ENCODE results near the gene NRSN1.

The NRSN1 gene

DNA sequence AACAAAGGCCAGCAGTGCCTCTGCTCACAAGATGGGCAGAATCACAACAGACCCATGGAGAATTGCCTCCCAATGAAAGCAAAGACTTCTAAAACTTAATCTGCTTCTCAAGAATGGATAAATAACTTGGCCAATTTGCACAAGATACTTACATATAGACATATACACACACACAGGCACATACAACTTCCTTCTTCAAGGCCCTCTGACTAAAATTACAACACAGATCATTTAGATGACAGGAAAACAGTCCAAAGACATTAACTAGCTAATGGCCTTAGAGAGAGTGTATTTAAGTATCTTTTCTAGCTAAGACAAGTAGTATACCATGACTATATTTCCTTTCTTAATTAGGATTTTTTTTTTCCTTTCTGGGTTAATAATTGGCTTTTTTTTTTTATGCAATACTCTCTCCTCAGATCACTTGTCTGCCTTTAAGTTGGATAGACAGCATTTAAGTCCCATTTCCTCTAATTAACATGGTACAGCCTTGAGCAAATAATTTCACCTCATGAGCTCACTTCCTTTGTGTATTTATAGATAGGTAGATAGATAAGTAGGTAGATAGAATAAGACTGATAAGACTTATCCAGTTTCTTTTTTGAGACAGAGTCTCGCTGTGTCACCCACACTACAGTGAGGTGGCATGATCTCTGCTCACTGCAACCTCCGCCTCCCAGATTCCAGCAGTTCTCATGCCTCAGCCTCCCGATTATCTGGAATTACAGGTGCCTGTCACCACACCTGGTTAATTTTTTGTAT is 70.0 kb downstream of the NRSN1 start:
- DNase-seq (ENCODE audit: insufficient read length, low spot score): no peak
- FAIRE-seq: no peak
- TF ChIP-seq, protein P1, sequence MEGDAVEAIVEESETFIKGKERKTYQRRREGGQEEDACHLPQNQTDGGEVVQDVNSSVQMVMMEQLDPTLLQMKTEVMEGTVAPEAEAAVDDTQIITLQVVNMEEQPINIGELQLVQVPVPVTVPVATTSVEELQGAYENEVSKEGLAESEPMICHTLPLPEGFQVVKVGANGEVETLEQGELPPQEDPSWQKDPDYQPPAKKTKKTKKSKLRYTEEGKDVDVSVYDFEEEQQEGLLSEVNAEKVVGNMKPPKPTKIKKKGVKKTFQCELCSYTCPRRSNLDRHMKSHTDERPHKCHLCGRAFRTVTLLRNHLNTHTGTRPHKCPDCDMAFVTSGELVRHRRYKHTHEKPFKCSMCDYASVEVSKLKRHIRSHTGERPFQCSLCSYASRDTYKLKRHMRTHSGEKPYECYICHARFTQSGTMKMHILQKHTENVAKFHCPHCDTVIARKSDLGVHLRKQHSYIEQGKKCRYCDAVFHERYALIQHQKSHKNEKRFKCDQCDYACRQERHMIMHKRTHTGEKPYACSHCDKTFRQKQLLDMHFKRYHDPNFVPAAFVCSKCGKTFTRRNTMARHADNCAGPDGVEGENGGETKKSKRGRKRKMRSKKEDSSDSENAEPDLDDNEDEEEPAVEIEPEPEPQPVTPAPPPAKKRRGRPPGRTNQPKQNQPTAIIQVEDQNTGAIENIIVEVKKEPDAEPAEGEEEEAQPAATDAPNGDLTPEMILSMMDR (IDR thresholded peaks at IDR 0.05; ENCODE audit: insufficient read depth, missing control alignments): no peak
